ENCODE data around the gene EFNA3.
A peak's percentile ranks its signal among the peaks of the same experiment; 100 is the strongest.

The EFNA3 gene

DNA sequence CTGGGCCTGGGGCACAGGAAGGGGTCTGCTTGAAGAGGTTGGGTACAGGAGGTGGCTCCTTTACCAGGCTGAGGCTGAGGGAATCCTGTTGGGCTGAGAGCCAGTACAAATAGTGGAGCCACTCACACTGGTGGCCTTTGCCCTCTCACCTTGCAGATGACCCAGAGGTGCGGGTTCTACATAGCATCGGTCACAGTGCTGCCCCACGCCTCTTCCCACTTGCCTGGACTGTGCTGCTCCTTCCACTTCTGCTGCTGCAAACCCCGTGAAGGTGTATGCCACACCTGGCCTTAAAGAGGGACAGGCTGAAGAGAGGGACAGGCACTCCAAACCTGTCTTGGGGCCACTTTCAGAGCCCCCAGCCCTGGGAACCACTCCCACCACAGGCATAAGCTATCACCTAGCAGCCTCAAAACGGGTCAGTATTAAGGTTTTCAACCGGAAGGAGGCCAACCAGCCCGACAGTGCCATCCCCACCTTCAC lies 55.2 kb downstream of the EFNA3 start:
- TF ChIP-seq, protein P1, sequence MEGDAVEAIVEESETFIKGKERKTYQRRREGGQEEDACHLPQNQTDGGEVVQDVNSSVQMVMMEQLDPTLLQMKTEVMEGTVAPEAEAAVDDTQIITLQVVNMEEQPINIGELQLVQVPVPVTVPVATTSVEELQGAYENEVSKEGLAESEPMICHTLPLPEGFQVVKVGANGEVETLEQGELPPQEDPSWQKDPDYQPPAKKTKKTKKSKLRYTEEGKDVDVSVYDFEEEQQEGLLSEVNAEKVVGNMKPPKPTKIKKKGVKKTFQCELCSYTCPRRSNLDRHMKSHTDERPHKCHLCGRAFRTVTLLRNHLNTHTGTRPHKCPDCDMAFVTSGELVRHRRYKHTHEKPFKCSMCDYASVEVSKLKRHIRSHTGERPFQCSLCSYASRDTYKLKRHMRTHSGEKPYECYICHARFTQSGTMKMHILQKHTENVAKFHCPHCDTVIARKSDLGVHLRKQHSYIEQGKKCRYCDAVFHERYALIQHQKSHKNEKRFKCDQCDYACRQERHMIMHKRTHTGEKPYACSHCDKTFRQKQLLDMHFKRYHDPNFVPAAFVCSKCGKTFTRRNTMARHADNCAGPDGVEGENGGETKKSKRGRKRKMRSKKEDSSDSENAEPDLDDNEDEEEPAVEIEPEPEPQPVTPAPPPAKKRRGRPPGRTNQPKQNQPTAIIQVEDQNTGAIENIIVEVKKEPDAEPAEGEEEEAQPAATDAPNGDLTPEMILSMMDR (IDR thresholded peaks at IDR 0.05; ENCODE audit: insufficient read depth, missing control alignments), result no peak
- no peak for FAIRE-seq
- DNase-seq (ENCODE audit: insufficient read length, low spot score), result no peak

DNA sequence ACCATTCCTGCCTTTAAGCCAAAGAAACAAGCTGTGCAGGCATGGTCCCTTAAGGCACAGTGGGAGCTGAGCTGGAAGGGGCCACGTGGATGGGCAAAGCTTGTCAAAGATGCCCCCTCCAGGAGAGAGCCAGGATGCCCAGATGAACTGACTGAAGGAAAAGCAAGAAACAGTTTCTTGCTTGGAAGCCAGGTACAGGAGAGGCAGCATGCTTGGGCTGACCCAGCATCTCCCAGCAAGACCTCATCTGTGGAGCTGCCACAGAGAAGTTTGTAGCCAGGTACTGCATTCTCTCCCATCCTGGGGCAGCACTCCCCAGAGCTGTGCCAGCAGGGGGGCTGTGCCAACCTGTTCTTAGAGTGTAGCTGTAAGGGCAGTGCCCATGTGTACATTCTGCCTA lies 55.7 kb downstream of the EFNA3 start:
- no peak for DNase-seq (ENCODE audit: insufficient read length, low spot score)
- no peak for FAIRE-seq
- TF ChIP-seq, protein P1 (IDR thresholded peaks at IDR 0.05; ENCODE audit: insufficient read depth, missing control alignments), result no peak

DNA sequence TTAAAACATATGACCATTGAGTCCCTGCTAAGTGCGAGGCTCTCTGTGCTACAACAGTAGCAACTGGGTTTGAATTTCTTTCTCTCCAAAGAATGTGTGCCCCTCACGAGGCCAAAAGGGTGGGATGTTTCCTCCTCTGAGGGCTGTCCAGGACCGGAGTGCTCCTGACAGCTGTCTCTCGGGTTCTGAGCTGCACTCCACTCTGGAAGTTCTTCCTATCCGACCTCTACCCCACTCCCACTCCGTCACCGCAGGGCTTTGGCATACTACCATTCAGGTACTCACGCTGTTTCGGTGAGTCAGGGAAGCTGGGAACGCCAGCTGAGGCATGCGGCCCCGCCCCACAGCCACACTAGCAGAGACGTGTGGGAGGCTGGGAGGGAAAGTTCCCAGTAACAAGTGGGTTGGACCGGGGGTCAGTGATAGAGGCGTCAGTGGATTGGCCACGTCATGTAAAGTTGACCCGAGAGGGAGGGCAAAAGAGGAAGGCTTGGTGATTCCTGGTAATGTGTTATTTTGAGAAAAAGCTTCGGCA lies 56.3 kb downstream of the EFNA3 start:
- FAIRE-seq (no peak), DNase-seq (ENCODE audit: insufficient read length, low spot score) (peak; percentile 38)

DNA sequence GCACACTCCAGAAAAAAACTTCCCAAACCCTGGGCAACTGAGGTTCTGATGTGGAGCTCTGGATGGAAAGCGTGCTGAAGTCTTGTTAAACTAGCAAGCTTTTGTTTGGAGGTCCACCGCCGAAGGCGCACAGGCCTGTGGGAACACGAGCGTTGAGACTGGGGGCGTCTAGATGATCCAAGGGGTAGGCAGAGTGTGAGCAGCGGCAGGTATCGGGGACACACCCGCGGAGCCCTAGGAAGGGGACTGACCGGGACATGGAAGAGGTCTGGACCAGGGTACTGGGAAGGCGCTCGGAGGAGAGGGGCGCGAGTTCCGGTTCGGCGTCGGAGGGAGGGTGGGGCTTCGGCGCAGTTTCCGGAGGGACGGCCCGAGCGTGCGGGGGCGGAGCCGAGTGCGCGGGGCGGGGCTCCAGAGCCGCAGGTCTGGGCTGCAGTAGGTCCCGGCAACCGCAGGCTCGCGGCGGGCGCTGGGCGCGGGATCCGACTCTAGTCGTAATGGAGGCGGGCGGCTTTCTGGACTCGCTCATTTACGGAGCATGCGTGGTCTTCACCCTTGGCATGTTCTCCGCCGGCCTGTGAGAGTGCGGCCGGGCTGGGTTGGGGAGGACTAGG lies 56.9 kb downstream of the EFNA3 start, which contains the start of gene SLC50A1:
SLC50A1 (plus strand) TSS at position 438 of the 614 bp plus-strand sequence; CDS start at position 498, 60 bp downstream.
- DNase-seq (ENCODE audit: insufficient read length, low spot score) (peak; percentile 99), FAIRE-seq (no peak)
- TF ChIP-seq, protein P1 (IDR thresholded peaks at IDR 0.05; ENCODE audit: insufficient read depth, missing control alignments), result no peak

More for the DNA sequence above, 56.3 kb downstream of the EFNA3 start:
- TF ChIP-seq, protein P1 (IDR thresholded peaks at IDR 0.05; ENCODE audit: insufficient read depth, missing control alignments), result no peak

DNA sequence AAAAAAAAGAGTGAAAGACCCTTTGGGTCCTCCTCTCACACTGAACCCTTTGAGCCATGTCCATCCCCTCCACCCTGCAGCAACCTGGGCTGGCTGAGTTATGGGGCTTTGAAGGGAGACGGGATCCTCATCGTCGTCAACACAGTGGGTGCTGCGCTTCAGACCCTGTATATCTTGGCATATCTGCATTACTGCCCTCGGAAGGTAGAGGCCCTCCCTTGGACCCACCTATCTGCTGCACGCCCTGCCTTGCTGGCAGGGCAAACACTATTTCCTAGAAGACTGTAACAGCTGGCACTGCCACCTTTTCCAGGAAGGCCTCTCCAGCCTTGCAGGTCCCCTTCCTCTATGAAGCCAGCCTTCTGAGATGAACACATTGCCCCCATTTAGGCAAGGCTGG lies 58.1 kb downstream of the EFNA3 start:
- DNase-seq (ENCODE audit: insufficient read length, low spot score), result no peak
- TF ChIP-seq, protein P1 (IDR thresholded peaks at IDR 0.05; ENCODE audit: insufficient read depth, missing control alignments), result no peak
- FAIRE-seq, result no peak

Data from D721Med (cell line).